Measurements from ENCODE around the gene CRADD.
"Not testable (repeated sequence)": the region's sequence is repeated elsewhere in the genome, so short reads cannot be mapped to it uniquely, and the experiment has no call there.

Gene CRADD

DNA sequence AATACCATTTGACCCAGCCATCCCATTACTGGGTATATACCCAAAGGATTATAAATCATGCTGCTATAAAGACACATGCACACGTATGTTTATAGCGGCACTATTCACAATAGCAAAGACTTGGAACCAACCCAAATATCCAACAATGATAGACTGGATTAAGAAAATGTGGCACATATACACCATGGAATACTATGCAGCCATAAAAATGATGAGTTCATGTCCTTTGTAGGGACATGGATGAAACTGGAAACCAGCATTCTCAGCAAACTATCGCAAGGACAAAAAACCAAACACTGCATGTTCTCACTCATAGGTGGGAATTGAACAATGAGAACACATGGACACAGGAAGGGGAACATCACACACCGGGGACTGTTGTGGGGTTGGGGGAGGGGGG is 104.8 kb downstream of the CRADD start:
- not testable (repeated sequence) for DNase-seq (ENCODE audit: extremely low read depth in 1 of 2, low read depth in 1 of 2)

DNA sequence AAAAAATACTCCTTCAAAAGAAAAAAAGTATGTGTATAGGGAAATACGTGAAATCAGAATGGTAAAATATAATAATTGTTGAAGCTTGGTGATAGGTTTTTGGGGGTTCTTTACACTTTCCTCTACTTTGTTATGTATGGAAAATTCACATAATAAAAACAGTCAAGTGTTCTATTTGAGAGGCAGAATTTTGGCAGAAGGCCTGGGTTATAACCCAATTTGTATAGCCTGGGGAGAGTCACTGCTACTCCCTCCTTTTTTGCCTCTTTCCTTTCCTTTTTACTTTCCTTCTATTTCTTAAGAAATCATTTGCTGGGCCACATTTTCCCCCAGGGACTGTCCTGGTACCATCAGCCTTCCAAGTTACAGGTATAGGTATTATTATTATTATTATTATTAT is 105.7 kb downstream of the CRADD start:
- DNase-seq (ENCODE audit: extremely low read depth in 1 of 2, low read depth in 1 of 2) = no peak

DNA sequence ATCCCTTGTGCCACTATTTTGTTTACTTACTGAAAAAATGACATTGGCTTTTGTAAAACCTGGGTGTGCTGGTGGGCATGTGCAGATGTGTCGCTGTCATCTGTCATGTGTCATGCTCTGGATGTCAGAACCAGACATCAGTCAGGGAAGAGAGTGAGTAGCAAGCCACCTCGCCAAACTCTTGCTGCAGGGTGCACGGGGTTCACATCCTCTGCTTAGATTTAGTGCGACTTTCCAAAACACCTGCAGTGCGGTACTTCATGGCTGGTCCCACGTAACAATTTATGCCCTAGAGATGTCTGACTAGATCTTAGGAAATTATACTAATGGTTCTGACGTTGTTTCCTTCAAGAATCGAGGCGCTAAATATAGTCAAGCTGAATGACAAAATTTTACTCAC is 106.7 kb downstream of the CRADD start:
- DNase-seq (ENCODE audit: extremely low read depth in 1 of 2, low read depth in 1 of 2) = peak in 1 of 2 donors; percentile 34

GRCh38 chr12:93784339-93785086 is 107.3 kb downstream of the CRADD start:
- peak in 1 of 2 donors; percentile 13 for DNase-seq (ENCODE audit: extremely low read depth in 1 of 2, low read depth in 1 of 2)

DNA sequence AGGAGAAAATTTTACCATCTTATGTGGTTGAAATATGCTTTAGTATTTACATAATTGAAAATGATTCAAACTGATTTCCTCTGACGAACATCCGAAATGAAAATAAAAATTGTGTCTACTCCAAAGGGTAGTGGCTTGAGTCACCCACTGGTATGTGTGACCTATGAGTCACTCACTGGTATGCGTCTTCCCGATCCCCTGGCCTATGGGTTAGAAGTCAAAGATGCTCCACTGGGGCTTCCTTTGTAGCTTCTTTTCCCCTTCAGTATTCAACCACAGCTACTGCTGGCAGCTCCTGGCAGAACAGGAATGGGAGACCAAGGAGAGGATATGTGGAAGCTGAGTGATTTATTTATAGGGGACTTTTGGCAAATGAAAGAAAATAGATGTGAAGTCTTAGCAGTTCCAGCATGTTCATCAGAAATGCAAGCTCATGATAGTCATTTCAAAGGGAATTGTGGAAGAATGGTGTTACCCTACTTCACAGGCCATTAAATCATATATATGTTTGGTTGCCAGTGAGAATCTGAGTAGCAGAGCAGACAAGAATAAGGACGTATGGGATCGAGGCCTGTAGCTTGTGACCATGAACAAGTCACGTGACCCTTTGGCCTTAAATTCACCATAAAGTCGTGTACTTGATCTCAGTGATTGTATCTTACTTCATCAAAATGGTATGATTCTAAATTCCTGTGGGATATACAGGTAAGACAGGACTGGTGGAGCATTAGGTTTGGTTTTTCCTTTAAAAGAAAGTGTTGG is 108.3 kb downstream of the CRADD start:
- peak in 1 of 2 donors; percentile 53 for DNase-seq (ENCODE audit: extremely low read depth in 1 of 2, low read depth in 1 of 2)

DNA sequence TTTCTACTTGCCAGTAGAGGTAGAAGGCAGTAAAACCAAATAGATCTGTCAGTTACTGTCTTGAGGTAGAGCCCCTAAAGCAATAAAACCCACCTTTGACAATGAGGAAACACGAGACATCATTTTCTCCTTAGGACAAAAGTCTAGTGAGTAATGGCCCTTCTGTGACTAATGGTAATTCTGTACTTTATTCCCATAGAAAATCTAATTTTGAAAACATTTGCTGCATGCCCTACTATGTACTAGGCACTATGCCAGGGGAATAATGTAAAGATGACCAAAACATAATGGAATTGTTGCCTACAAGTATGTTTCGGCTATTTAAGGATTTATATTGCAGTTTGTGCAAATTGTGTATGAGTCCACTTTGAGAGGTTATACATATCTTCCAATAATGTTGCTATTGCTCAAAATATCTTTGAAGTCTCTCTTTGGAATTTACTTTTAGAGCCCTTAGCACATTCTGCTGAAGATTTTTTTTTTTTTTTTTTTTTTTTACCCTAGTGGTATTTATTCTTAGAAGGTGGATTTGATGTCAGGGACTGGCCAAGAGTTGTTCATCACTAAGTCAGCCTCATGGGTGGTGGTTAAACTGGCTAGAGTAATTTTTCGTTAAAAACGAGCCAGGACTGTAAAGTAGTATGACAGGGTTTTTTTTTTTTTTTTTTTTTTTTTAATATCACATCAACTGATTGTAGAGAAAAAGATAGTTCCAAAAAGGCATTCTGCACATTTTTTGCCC is 109.7 kb downstream of the CRADD start:
- no peak for DNase-seq (ENCODE audit: extremely low read depth in 1 of 2, low read depth in 1 of 2)

- DNase-seq (ENCODE audit: extremely low read depth in 1 of 2, low read depth in 1 of 2) = no peak
Measured at GRCh38 chr12:93788853-93789252, 111.7 kb downstream of the CRADD start.

DNA sequence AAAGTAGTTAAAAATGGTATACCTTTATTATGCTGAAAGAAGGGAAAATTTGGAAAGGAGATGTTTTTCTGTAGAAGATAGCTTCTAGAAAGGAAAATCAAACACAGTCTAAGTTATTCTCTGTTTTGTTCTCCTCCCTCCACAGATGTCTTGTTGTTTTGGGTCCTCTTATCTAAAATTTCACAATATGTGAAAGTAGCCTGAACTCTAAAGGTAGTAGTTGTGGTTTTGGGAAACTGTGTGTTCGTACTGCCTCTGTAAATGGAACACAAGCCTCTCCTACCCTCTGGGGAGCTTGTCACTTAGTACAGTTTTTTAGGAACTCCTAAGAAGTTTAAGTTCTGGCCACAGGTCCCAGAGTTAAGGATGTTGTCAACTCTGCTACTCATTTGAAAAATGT is 112.6 kb downstream of the CRADD start:
- DNase-seq (ENCODE audit: extremely low read depth in 1 of 2, low read depth in 1 of 2) = no peak

DNA sequence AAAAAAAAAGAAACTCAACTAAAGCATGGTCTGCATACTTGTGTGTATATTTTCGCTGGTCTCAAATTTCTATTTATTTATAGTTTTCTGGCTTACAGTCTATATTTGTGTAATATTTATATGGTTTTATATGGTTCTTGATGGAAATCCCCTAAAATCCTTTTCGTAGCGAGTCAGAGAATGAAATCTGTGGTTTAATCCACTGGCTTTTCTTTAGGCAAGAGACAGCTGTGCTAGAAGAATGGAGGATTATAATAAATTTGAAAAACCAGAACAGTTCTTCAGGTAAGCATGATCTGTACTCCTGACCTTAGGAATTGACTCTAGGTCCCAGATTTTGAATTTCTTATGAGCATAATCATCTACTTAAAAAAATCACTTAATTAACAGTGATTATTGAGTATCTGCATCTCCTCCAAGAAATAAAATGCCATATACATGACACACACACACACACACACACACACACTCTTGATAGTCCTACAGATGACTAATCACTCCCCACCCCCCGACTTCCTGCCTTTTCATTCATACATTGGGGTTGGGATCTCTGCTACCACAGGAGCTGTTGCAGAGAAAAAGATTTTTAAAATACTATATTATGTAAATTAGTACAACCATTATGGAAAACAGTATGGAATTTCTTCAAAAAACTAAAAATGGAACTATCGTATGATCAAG is 113.4 kb downstream of the CRADD start:
- no peak for DNase-seq (ENCODE audit: extremely low read depth in 1 of 2, low read depth in 1 of 2)

DNA sequence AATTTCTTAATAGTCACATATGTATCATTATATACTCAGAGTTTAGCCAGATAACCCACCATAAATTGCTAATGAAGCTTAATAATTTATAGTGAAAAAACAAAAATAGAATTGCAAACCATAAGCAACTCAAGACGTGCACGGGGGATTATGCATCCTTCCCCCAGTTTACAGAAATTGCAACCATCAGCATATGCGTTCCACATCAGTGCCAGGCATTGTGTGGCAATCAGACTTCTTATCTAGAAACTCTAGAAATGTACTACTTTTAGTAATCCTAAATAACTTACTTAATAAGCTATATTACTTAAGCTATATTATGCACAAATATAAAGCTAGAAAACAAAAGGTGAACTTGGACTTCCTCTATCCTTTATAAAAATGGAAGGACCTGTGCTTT is 115.8 kb downstream of the CRADD start:
- no peak for DNase-seq (ENCODE audit: extremely low read depth in 1 of 2, low read depth in 1 of 2)

DNA sequence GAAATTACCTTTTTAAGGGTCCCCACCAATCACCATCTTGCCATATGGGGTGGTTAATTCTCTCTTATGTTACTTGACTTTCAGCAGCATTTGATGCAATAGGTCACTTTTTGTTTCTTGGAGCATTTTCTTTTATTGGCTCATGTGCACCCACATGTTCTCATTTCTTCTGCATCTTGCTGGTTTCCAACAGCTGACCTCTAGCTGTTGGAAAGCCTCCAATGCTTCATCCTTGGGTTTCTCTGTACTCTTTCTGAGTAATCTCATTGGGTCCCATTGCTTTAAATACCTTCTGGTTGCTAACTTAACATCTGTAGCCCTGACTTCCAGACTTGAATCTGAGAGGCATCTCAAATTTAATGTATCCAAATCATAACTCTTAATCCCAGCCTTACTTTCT is 116.8 kb downstream of the CRADD start:
- DNase-seq (ENCODE audit: extremely low read depth in 1 of 2, low read depth in 1 of 2) = no peak

DNA sequence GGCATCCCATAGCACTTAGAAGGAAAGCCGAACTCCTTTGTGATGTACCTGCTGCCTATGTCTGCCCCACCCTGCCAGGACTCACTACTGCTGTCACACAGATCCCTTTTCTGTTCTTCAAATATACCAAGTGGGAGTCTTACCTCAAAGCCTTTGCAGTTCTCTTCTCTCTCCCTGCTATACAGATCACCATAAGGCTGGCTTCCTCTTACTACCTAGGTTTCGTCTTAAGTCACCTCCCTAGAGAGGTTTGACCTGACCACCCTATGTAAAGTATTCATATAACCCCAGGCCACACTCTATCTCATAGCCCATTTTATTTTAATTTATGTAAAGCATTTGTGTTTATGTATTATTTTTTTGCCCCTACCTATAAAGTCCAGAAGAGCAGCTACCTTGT is 117.6 kb downstream of the CRADD start:
- DNase-seq (ENCODE audit: extremely low read depth in 1 of 2, low read depth in 1 of 2) = no peak

DNA sequence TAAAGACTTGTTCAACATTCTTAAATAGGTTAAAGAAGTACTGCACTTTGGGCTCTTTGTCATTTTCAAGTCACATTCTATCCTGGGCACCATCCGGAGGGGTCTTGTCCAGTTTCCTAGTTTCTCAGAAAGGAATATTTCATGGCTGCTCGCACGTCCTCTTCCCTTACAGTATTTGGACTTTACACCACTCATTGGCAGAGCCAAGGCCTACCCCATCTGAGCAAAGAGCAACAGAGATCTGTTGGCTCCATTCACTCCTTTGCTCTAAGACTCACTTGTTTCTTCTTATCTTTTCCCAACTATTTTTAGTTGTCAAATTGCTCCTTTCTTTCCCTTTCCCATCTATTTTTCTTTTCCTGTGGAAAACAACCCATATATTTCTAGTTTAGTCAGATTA is 118.2 kb downstream of the CRADD start:
- DNase-seq (ENCODE audit: extremely low read depth in 1 of 2, low read depth in 1 of 2) = no peak

DNA sequence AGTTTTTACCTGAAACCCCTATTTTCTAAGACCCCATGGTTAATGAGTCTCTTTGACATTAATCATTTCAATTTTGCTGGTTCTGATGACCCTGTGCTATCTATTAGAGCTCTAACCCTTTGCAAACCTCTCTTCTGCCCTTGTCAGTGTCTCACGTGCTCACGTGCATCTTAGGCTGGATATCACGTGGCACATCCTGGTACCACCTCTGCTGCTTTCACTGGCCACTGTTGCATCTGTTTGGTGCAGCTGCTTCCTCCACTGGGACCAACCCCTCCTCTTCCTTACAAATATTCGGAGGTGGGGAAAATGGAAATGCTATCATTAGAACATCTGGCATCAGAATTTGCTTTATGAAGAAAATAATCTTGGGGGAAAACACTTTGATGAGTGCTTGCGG is 119.6 kb downstream of the CRADD start:
- DNase-seq (ENCODE audit: extremely low read depth in 1 of 2, low read depth in 1 of 2) = no peak

DNA sequence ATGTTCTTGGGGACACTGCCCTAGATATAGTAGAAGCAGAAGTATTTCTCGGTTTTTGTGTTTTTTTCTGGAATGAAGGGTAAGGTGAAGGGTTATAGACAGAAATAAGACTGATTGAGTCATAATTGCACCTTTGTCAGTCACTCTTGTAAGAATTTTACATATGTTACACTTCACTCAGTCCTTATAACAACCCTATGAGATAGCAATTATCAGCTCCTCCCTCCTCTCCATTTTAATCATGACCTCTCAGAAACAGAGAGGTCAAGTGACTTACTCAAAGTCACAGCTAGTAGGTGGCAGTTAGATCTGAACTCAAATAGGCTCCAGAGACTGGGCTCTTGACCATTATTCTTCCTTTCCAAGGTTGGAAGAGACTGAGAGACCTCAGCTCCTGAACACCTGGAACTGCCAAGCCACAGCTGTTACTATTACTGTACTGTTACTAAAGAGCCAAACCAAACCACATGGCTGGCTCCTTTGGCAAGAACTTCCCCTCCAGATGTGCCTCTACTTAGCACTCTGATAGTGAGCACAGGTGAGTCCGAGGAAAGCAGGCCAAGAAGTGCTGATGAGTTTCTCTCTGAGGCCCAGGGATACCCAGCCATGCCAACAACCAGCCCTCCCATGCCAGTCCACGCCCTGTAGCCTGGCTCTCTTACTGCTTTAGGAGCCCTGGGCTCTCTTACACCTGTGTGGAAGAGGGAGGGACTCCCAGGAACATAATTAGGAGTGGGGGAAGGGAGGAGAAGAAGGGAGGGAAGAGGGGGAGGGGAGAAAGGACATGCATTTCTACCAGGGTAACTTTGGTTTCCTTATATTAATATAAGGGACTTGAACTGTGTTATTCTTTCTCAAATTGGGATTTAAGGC is 121.3 kb downstream of the CRADD start:
- DNase-seq (ENCODE audit: extremely low read depth in 1 of 2, low read depth in 1 of 2) = no peak

GRCh38 chr12:93801666-93802065 is 124.5 kb downstream of the CRADD start:
- not testable (repeated sequence) for DNase-seq (ENCODE audit: extremely low read depth in 1 of 2, low read depth in 1 of 2)

DNA sequence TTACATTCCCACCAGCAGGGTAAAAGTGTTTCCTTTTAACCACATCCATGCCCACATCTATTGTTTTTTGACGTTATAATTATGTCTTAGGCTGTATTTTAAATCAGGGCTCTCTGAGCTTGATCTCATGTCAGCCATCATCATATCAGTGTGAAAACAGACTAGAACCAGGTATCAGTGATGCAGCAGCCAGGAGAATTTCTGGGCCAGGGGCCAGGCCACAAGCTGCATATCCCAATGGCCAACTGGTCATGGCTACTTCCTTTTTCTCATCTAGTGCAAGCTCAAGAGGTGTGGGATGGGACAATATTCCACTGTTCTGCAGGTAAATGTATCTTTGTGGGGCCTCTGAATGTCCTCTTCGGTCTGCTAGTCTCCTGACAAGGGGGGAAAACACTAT is 125.1 kb downstream of the CRADD start:
- no peak for DNase-seq (ENCODE audit: extremely low read depth in 1 of 2, low read depth in 1 of 2)

- no peak for DNase-seq (ENCODE audit: extremely low read depth in 1 of 2, low read depth in 1 of 2)
Measured at GRCh38 chr12:93802698-93803423, 125.7 kb downstream of the CRADD start.

GRCh38 chr12:93803424-93803807 is 126.2 kb downstream of the CRADD start:
- no peak for DNase-seq (ENCODE audit: extremely low read depth in 1 of 2, low read depth in 1 of 2)

Measured in stimulated activated CD8-positive, alpha-beta memory T cell treated with anti-CD3 and anti-CD28 coated beads, Interleukin-7, amount 100 ng/mL, for 48 hours (primary cell).